ENCODE measurements around the gene DDO.

DDO gene

DNA sequence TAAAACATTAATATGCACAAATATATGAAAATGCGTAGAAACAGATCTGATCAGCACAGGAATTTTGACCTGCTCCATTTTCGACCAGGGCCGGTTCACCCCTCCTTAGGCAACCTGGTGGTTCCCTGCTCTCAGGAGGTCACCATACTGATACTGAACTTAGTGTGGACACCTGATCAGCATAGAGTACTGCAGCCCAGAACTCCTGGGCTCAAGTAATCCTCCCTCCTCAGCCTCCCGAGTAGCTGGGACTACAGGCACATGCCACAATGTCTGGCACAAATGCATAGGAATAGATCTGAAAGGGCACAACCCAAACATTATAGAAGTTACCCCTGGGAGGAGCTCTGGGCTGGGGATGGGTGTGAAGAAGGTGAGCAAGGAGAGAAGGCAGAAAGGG is 24.7 kb upstream of the DDO start:
- Histone ChIP-seq H3K27ac (no peak overlapping the region), H3K27me3 (replicated peaks) (no peaks in the 10 kb centered on the region), H3K4me3 (ENCODE audit: low read depth, low read length) (no peak overlapping the region), H3K36me3 (replicated peaks) (no peaks in the 10 kb centered on the region)
- in situ Hi-C loops (cut with HindIII; ENCODE audit: low pct_ligation_motif_present, low sequenced_read_pairs): no loop called here
- TF ChIP-seq, protein P1, sequence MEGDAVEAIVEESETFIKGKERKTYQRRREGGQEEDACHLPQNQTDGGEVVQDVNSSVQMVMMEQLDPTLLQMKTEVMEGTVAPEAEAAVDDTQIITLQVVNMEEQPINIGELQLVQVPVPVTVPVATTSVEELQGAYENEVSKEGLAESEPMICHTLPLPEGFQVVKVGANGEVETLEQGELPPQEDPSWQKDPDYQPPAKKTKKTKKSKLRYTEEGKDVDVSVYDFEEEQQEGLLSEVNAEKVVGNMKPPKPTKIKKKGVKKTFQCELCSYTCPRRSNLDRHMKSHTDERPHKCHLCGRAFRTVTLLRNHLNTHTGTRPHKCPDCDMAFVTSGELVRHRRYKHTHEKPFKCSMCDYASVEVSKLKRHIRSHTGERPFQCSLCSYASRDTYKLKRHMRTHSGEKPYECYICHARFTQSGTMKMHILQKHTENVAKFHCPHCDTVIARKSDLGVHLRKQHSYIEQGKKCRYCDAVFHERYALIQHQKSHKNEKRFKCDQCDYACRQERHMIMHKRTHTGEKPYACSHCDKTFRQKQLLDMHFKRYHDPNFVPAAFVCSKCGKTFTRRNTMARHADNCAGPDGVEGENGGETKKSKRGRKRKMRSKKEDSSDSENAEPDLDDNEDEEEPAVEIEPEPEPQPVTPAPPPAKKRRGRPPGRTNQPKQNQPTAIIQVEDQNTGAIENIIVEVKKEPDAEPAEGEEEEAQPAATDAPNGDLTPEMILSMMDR (IDR thresholded peaks at IDR 0.05; ENCODE audit: low read depth, low read length, missing control alignments): no peak
- no peak for DNase-seq

GRCh38 chr6:110439356-110439755 is 24.0 kb upstream of the DDO start:
- no peaks in the 10 kb centered on the region for H3K36me3 ChIP-seq (replicated peaks)
- H3K4me3 ChIP-seq (ENCODE audit: low read depth, low read length): no peak overlapping the region
- TF ChIP-seq, protein P1 (IDR thresholded peaks at IDR 0.05; ENCODE audit: low read depth, low read length, missing control alignments): no peak
- no peak for DNase-seq
- no peak overlapping the region for H3K27ac ChIP-seq
- in situ Hi-C loops (cut with HindIII; ENCODE audit: low pct_ligation_motif_present, low sequenced_read_pairs): no loop called here
- H3K27me3 ChIP-seq (replicated peaks): no peaks in the 10 kb centered on the region

- DNase-seq: no peak
- Histone ChIP-seq H3K36me3 (replicated peaks) (no peaks in the 10 kb centered on the region), H3K27me3 (replicated peaks) (peaks cover 3% of the 10 kb centered on the region), H3K27ac (no peak overlapping the region), H3K4me3 (ENCODE audit: low read depth, low read length) (no peak overlapping the region)
- in situ Hi-C loops (cut with HindIII; ENCODE audit: low pct_ligation_motif_present, low sequenced_read_pairs): no loop called here
- TF ChIP-seq, protein P1 (IDR thresholded peaks at IDR 0.05; ENCODE audit: low read depth, low read length, missing control alignments): no peak
Observed at GRCh38 chr6:110434961-110435602, 19.7 kb upstream of the DDO start.

DNA sequence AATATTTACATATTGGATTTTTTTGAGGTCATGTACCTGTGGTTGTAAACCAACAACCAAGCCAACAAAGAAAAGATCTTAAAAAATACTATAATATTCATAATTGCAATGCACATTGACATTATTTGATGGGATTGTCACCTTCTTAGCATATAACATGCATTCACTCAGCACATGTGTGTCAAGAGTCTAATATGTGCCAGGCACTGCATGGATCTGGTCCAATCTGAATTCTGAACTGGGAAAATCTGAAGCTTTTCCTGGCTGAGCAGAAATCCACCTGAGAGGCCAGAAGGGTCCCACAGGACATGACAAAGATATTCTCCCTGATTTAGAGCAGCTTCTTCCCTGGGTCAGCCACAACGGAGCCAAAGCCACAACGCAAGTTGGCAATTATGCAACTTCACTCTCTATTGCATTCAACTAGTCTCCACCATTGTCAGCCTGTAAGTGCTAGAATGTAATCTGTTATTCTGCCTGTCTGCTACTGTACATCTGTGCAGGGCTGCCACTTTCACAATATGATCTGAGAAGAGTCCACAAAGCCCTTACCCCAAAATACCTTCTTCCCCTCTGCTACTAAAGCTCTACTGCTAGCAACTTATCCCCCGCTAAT is 17.0 kb upstream of the DDO start:
- TF ChIP-seq, protein P1 (IDR thresholded peaks at IDR 0.05; ENCODE audit: low read depth, low read length, missing control alignments): no peak
- no peak for DNase-seq
- no peaks in the 10 kb centered on the region for H3K36me3 ChIP-seq (replicated peaks)

DNA sequence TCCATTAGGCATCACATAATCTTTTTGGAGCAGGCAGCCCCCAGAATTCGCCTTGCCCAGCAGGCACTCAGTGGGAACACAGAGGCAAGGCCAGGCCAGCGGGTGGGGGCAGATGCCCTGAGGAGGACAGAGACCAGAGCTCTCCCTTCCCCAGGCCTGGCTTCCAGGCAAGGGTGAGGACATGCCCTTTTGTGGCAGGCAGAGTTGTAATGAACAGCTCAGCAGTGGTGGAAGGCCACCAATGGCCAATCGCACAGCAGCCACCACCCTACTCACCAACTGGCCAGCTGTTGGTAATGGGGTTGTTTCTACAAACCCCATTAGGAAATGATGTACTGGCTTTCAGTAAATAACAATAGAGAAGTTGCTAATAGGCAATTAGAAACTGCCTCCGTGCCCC is 15.4 kb upstream of the DDO start:
- no peak for DNase-seq
- Histone ChIP-seq H3K36me3 (replicated peaks) (no peaks in the 10 kb centered on the region), H3K4me3 (ENCODE audit: low read depth, low read length) (no peak overlapping the region), H3K27ac (no peak overlapping the region), H3K27me3 (replicated peaks) (peaks cover 3% of the 10 kb centered on the region)
- in situ Hi-C loops (cut with HindIII; ENCODE audit: low pct_ligation_motif_present, low sequenced_read_pairs): no loop called here
- TF ChIP-seq, protein P1 (IDR thresholded peaks at IDR 0.05; ENCODE audit: low read depth, low read length, missing control alignments): no peak

More for the DNA sequence above, 17.0 kb upstream of the DDO start:
- Histone ChIP-seq H3K27me3 (replicated peaks) (peaks cover 3% of the 10 kb centered on the region), H3K27ac (no peak overlapping the region), H3K4me3 (ENCODE audit: low read depth, low read length) (no peak overlapping the region)
- in situ Hi-C loops (cut with HindIII; ENCODE audit: low pct_ligation_motif_present, low sequenced_read_pairs): no loop called here

All from brain microvascular endothelial cell (primary cell).